HG03066 (cell line): ENCODE measurements around the gene ZNF516.

Experiments
- ATAC-seq: cut with Tn5 transposase; IDR thresholded peaks from one replicate; pipeline ENCODE4 v1.9.1; 2021; ENCODE audit warnings: low read depth; ENCODE audit not compliant: unreplicated experiment

The ZNF516 gene

GRCh38 chr18:76349067-76349715, 145.9 kb downstream of the ZNF516 start:
- no peak for ATAC-seq

DNA sequence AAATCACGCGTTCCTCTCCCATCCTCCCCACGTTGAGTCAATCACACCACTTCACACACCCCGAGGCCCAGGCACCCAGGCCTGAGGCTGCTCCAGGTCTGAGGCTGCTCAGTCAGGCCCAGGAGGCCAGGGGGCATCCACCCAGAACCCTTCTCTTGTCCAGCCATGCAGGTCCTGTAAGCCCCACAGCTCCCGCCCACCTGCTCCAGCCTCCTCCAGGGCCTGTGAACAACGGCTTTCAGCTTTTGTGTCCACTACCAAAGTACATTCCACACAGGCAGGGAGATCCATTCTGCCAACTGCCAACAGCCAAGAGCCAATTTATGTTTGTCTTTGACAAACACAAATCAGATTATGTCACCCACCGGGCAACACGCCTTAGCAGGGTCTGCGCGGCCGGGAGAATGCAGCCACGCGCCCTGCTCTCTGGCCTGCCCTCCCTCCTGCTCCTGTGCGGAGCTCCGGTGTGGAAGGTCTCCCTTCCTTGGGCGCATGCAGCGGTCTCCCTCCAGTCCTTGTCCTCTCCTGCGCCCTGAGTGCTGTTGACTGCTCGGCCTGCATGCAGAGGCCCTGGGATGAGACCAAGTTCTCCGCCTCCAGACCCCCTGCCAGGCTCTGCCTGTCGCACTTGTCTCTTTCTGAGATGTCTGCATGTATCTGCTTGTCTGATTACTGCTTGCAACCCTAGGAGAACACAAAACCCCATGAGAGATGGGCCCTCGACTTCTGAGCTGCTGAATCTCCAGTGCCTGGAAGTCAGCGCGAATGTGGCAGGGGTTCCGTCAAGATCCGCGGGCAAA, 146.6 kb downstream of the ZNF516 start:
- no peak for ATAC-seq

DNA sequence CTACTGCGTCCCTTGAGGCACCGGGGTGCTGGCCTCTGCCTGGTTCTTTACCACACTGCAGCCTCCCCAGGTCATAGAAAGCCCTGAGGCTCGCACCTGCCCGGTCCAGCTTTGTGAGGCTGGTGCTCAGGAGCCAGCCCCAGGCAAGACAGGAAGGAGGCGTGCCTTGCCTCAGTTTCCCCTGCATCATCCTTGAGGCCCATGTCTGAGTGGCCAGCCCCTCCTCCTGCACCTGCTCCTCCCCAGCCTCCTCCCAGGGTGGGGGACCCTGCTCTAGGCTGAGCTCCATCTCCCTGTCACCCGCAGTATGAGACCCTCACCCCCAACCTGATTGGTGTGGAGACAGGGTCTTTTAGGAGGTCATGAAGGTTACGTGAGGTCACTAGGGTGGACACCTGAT, 147.7 kb downstream of the ZNF516 start:
- no peak for ATAC-seq

DNA sequence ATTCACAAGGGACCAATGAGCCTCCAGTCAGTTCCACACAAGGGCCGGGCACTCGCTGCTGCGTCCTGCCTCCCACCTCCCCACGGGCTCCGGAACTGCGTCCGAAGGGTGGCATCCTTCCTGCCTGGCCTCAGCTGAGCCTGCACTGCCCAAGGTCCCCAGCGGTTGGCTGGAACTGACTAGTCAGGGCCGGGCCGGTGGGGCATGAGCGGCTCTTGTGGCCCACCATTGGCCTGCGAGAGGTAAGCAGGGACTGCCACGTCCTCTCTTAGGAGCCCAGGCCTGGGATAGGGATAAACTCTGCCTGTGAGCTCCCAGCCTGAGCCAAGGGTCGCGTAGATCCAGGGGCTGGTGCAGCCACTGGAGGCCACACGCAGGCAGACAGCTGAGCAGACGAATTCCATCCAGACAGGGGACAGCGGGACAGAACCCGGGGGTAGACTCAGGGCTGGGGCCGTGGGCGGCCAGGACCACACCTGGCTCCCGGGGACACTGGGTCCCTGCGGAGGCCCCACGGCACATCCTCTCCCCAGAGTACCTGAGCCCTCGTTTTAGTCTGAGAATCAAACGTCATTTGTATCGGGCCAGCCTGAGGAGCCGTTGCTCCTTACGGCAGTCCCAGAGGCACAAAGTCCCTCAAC, 148.4 kb downstream of the ZNF516 start:
- no peak for ATAC-seq

- no peak for ATAC-seq
Observed at GRCh38 chr18:76345901-76346300, 149.1 kb downstream of the ZNF516 start.

DNA sequence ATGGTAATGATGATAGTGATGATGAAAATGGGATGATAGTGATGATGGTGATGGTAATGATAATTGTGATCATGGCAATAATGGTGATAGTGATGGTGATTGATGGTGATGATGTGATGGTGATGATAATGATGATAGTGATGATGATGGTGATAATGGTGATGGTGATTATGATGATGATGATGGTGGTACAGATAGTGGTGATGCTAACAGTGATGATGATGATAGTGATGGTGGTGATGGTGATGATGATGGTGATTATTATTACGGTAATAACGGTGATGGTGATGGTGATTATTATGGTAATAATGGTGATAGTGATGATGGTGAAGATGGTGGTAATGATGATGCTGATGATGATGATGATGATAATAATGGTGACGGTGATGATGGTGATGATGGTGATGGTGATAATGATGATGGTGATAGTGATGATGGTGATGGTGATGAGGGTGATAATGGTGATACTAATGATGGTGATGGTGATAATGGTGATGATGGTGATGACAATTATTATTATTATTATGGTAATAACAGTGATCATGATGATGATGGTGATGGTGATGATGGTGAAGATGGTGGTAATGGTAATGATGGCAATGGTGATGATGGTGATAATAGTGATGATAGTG, 151.0 kb downstream of the ZNF516 start:
- ATAC-seq, result no peak

- no peak for ATAC-seq
Observed at GRCh38 chr18:76340410-76340809, 154.6 kb downstream of the ZNF516 start.

DNA sequence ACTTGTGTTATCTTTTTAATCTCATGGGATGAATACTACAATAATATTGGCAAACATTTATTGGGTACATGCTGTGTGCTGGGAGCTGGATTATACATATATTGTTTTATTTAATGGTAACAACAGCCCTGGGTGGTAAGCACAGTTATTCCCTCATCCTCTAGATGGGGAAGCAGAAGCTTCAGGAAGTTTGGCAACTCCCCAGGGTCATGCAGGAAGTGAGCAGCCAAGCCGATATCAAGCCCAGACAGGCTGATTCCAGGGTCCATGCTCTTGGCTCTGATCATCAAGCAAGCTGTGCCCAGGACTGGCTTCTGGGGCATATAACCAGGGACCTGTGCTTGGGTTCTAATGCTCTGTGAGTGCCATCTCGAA, 155.8 kb downstream of the ZNF516 start:
- ATAC-seq, result no peak

DNA sequence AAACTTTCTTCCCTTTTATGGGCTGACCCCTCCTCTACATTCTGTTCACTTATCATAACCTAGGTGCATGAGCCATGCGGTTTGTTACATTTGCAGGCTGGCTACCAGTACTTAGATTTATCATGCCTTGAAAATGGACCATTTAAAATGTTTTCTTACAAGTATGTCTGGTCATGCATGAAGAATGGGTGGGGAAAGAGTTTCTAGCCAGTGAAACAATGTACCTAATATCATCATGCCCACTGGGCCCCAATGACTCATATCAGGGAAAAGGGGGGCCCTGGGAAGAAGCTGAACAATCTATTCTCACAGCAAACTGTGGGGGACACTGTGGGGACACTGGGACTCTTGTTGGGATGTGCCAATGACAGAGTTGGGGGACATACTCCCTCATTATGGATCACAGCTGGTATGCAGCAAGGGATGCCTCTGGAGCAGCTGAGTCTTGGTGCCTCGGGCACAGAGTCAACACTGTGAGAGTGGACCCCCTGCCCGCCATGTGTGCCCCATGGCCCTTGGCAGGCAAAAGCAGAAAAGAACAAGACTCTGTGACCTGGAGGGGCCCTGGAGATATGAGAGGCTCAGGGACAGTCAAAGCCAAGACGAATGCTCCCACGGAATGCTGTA, 156.3 kb downstream of the ZNF516 start:
- ATAC-seq, result no peak

GRCh38 chr18:76338088-76338487, 157.0 kb downstream of the ZNF516 start:
- ATAC-seq, result no peak

GRCh38 chr18:76335859-76336640, 159.0 kb downstream of the ZNF516 start:
- no peak for ATAC-seq

- ATAC-seq, result no peak
Observed at GRCh38 chr18:76328140-76328539, 166.9 kb downstream of the ZNF516 start.

DNA sequence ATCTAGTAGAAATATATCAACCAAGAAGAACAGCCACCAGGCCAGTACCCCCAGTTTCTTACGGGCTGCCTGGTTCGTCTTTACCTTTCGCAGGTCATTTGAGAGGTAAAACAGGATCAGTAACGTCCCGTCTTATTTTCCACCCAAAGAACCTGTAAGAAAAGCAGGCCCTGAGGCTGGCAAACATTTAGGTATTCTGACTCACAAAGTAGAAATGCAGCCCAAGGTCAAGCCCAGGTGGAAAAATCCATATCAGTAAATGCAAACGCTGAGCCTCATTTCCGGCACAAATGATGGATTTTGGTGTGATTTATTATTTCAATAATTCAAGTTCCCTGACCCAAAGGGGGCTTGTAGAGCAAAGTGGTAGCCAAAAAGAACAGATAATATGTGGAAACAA, 171.2 kb downstream of the ZNF516 start:
- no peak for ATAC-seq

- ATAC-seq, result no peak
Observed at GRCh38 chr18:76322686-76323085, 172.4 kb downstream of the ZNF516 start.

DNA sequence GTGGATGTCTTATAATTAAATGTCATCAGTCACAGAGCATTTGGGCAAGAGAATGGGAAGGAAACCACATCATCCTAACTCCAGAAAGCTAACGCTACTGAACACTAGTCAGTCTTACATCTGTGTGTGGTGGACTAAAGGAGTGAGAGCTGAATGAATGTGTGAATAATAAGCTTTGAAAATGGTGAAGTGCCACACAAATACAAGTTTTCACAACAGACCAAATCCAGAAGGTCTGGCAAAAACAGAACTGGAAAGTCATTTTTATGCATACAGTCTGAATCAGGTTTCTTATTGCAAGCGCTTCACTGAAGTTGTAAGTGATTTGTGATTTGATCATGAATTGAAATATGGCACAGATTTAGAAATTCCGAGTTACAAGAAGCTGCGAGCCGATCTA, 175.7 kb downstream of the ZNF516 start:
- ATAC-seq, result no peak

DNA sequence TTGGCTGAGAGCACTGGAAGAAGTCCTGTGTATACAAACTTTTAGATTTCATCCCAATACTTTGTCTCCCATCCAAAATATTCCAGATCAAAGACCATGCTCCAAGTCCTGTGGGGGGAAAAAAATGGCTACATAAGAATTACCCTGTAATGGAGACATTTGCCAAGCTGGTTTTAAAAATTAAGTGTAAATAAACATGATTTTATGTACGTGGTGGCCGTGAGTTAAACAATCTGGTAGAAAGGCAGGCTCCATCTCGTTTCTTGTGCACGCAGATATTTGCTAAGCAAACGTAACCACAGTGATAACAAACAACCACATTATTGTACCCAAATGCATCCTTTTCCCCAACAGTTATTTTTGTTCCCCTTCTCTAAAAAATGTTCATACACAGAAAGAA, 176.4 kb downstream of the ZNF516 start:
- ATAC-seq, result no peak

DNA sequence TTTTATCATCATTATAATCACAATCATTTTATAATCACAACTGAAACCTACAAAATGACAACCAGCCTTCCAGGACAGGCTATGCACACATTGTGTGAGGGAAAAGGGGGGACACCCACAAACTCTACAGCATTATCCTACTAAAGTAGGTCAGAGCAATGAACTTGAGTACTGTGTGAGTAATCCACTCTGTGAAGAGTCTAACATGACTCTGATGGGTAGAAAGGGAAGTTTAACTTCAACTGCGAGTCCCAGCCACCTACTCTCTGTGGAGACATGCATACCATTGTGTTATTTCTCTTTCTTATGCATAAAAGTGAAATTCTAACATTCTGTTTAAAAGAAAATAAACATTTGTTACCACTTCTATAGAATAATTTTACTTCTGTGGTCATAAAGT, 177.9 kb downstream of the ZNF516 start:
- no peak for ATAC-seq

- ATAC-seq, result no peak
Observed at GRCh38 chr18:76315722-76316230, 179.3 kb downstream of the ZNF516 start.

DNA sequence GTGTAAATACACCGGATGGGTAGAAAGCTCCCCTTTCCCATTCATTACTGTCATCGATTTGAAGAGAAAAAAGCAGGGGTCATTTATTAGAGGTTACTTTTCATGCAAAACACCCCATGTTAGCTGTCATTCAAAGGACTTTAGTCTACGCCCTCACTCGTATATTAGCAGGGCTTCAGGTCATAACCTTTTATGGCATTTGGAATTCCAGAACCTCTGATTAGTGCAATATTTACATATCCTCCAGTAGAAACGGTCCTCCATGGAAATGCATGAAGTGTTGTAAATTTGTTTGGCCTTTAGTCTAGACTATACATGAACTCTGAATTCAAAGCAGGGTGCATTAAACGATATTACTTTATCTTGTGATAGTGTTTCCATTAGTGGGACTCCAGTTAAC, 180.5 kb downstream of the ZNF516 start:
- no peak for ATAC-seq

DNA sequence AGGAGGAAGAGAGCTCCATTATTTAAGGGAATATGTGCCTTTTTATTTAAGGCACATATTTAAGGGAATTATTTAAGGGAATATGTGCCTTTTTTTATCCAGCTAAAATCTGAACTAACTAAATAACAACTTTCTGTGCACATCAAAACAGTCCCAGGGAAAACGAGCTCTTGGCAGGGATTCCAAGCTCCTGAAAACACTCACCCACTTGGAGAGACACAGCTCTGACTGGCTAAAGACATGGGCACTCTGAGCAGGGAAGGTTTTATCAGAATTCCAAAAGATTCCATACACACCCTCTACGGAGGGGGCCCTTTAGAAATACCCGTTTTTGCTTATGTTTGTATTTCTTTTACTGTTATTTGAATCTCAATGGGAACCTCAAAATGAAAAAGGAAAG, 181.0 kb downstream of the ZNF516 start:
- ATAC-seq, result no peak
